SK-N-SH (cell line): ENCODE results near the gene NFKB2. TPM values are rescaled to one million over a fixed set of nuclear protein-coding genes. Genes with fewer than 3 reads are reported as not detected.

Experiments
- CTCF ChIA-PET: fragments of 300-600, 350-600 bp; formaldehyde crosslinking; extraction: SDS; loops from one replicate; lab custom pipeline; 2021; lab: Yijun Ruan, JAX
- POLR2A ChIA-PET: fragments of 350-600 bp; sonication (Branson Sonifier 250); formaldehyde crosslinking; extraction: SDS; loops from one replicate; lab custom pipeline; 2020; ENCODE audit warnings: antibody characterized with exemption, inconsistent platforms; lab: Yijun Ruan, JAX
- DNase-seq: peaks from one replicate; pipeline ENCODE4 v3.0.0; 2012
- H2AFZ ChIP-seq: fragments of 200-600 bp; sonication (generic); 2 replicates; pipeline ENCODE4 v1.8.1; 2016; ENCODE audit warnings: antibody characterized with exemption, mild to moderate bottlenecking, low read depth
- H3F3A ChIP-seq: fragments of 200-600 bp; sonication (generic); replicated peaks from 2 replicates; pipeline ENCODE3; 2016; ENCODE audit warnings: antibody characterized with exemption, mild to moderate bottlenecking; ENCODE audit not compliant: insufficient read depth
- H3K27ac ChIP-seq, 2 experiments: fragments of 200-500 bp in 1 of 2; fragments of 200-600 bp in 1 of 2; sonication (Bioruptor generic) in 1 of 2; sonication (generic), shearing (Covaris generic) in 1 of 2; 2 replicates each; pipeline versions ENCODE4 v1.5.1 to v1.6.1; 2014 to 2016; ENCODE audit warnings: low read depth in 2 of 2, inconsistent platforms in 1 of 2, low read length in 1 of 2, mild to moderate bottlenecking in 1 of 2, mixed read lengths in 1 of 2
- H3K27me3 ChIP-seq: fragments of 200-600 bp; sonication (generic), shearing (Covaris generic); 2 replicates; pipeline ENCODE4 v1.6.1; 2016; ENCODE audit warnings: mixed run types; ENCODE audit not compliant: insufficient read depth
- H3K36me3 ChIP-seq, 2 experiments: fragments of 200-500 bp in 1 of 2; fragments of 200-600 bp in 1 of 2; sonication (Bioruptor generic) in 1 of 2; sonication (generic) in 1 of 2; replicated peaks in 1 of 2; 2 replicates each; pipeline versions ENCODE3 to v1.5.1; 2014 to 2016; ENCODE audit warnings: low read length in 1 of 2, mild to moderate bottlenecking in 1 of 2; ENCODE audit not compliant: insufficient read depth in 2 of 2, control insufficient read depth in 1 of 2
- H3K4me1 ChIP-seq, 2 experiments: fragments of 200-500 bp in 1 of 2; fragments of 200-600 bp in 1 of 2; sonication (Bioruptor generic) in 1 of 2; sonication (generic), shearing (Covaris generic) in 1 of 2; 2 replicates each; pipeline versions ENCODE4 v1.5.1 to v1.6.1; 2014 to 2016; ENCODE audit warnings: low read depth in 1 of 2, low read length in 1 of 2, mixed run types in 1 of 2; ENCODE audit not compliant: insufficient read depth in 2 of 2, control insufficient read depth in 1 of 2
- H3K4me2 ChIP-seq: fragments of 200-600 bp; sonication (generic), shearing (Covaris generic); 2 replicates; pipeline ENCODE4 v1.6.1; 2017; ENCODE audit warnings: mixed run types
- H3K4me3 ChIP-seq, 2 experiments: fragments of 200-500 bp in 1 of 2; fragments of 200-600 bp in 1 of 2; sonication (Bioruptor generic) in 1 of 2; sonication (generic), shearing (Covaris generic) in 1 of 2; 2 replicates each; pipeline versions ENCODE4 v1.5.1 to v1.8.1; 2014 to 2016; ENCODE audit warnings: low read depth in 2 of 2, inconsistent platforms in 1 of 2, low read length in 1 of 2, mild to moderate bottlenecking in 1 of 2, mixed read lengths in 1 of 2, moderate library complexity in 1 of 2
- H3K79me2 ChIP-seq: fragments of 200-600 bp; sonication (generic); 2 replicates; pipeline ENCODE4 v1.8.1; 2017; ENCODE audit warnings: mild to moderate bottlenecking; ENCODE audit not compliant: insufficient read depth
- H3K9ac ChIP-seq: fragments of 200-600 bp; sonication (generic); 2 replicates; pipeline ENCODE4 v1.6.1; 2017; ENCODE audit warnings: mixed run types
- H3K9me2 ChIP-seq: fragments of 200-600 bp; sonication (generic); 2 replicates; pipeline ENCODE4 v1.6.1; 2017; ENCODE audit warnings: mixed run types
- H3K9me3 ChIP-seq: fragments of 200-600 bp; sonication (generic); 2 replicates; pipeline ENCODE4 v1.6.1; 2017; ENCODE audit warnings: mixed run types, mild to moderate bottlenecking, moderate library complexity
- H4K20me1 ChIP-seq: fragments of 200-600 bp; sonication (generic); 2 replicates; pipeline ENCODE4 v1.6.1; 2017; ENCODE audit warnings: mild to moderate bottlenecking, mixed run types; ENCODE audit not compliant: insufficient read depth
- CHD2 ChIP-seq: fragments of 150-350 bp; IDR thresholded peaks from 2 replicates; pipeline ENCODE4 v1.6.1; 2018; ENCODE audit warnings: low read length; ENCODE audit not compliant: partially characterized antibody
- ELF1 ChIP-seq: IDR thresholded peaks from 2 replicates; pipeline ENCODE4 v1.4.0; 2012
- EP300 ChIP-seq, 2 experiments: IDR thresholded peaks; 2 replicates each; pipeline versions ENCODE4 v1.4.0 to v1.6.1; 2012; ENCODE audit warnings: borderline replicate concordance in 1 of 2, low read depth in 1 of 2, low read length in 1 of 2
- FOSL2 ChIP-seq: IDR thresholded peaks from 2 replicates; pipeline ENCODE4 v1.4.0; 2012; ENCODE audit warnings: low read depth, mild to moderate bottlenecking, moderate library complexity, borderline replicate concordance
- FOXJ3 ChIP-seq: sonication (generic); formaldehyde crosslinking; IDR thresholded peaks from 2 replicates; pipeline ENCODE4 v1.5.1; 2020; ENCODE audit warnings: mild to moderate bottlenecking, missing genetic modification reagents
- GABPA ChIP-seq: IDR thresholded peaks from 2 replicates; pipeline ENCODE4 v1.4.0; 2012; ENCODE audit warnings: low read depth, mild to moderate bottlenecking
- GATA2 ChIP-seq: sonication (generic); formaldehyde crosslinking; IDR thresholded peaks from 2 replicates; pipeline ENCODE4 v1.5.0; 2020; ENCODE audit warnings: mild to moderate bottlenecking, missing genetic modification reagents
- MEF2A ChIP-seq: IDR thresholded peaks from 2 replicates; pipeline ENCODE4 v1.4.0; 2012; ENCODE audit warnings: low read depth, borderline replicate concordance
- MXI1 ChIP-seq: IDR thresholded peaks from 2 replicates; pipeline ENCODE4 v1.6.1; 2012; ENCODE audit warnings: mild to moderate bottlenecking, low read depth, low read length, improper control_type of control experiment
- NFIC ChIP-seq: IDR thresholded peaks from 2 replicates; pipeline ENCODE4 v1.4.0; 2012; ENCODE audit warnings: borderline replicate concordance
- POLR2AphosphoS5 ChIP-seq: IDR thresholded peaks from 2 replicates; pipeline ENCODE4 v1.6.1; 2012; ENCODE audit warnings: low read depth, low read length
- RXRA ChIP-seq: IDR thresholded peaks from 2 replicates; pipeline ENCODE4 v1.4.0; 2012; ENCODE audit warnings: low read depth, mild to moderate bottlenecking, borderline replicate concordance
- SMC3 ChIP-seq: IDR thresholded peaks from 2 replicates; pipeline ENCODE4 v1.6.1; 2012; ENCODE audit warnings: low read depth, low read length, improper control_type of control experiment
- TEAD4 ChIP-seq: IDR thresholded peaks from 2 replicates; pipeline ENCODE4 v1.4.0; 2012; ENCODE audit warnings: mild to moderate bottlenecking, borderline replicate concordance; ENCODE audit not compliant: insufficient read depth
- YY1 ChIP-seq: IDR thresholded peaks from 2 replicates; pipeline ENCODE4 v1.4.0; 2012; ENCODE audit warnings: low read depth, mild to moderate bottlenecking
- WGBS: methylation state at CpG from one replicate; pipeline ENCODE4 v1.1.6; 2017; ENCODE audit warnings: low lambda C conversion rate; 5-methylcytosine and 5-hydroxymethylcytosine counted together
- polyA plus RNA-seq, 3 experiments: library from polyadenylated mRNA; depleted of rRNA; stranded (reverse); fragments of >200 nt; gene quantifications; 2 replicates each; pipeline ENCODE4 v1.2.3, GENCODE V29; 2012
- TF ChIP-seq, protein P1 (sequence below): fragments of 150-350 bp; IDR thresholded peaks from 2 replicates; pipeline ENCODE4 v1.6.1; 2016; ENCODE audit warnings: mild to moderate bottlenecking, low read depth, low read length
- TF ChIP-seq, protein P2 (sequence below): IDR thresholded peaks from 2 replicates; pipeline ENCODE4 v1.6.1; 2012; ENCODE audit warnings: mild to moderate bottlenecking, low read depth, low read length, moderate library complexity
- TF ChIP-seq, protein P3 (sequence below): fragments of 150-350 bp; IDR thresholded peaks from 2 replicates; pipeline ENCODE4 v1.6.1; 2017; ENCODE audit warnings: antibody characterized with exemption, low read length, low read depth, borderline replicate concordance
- TF ChIP-seq, protein P4 (sequence below): IDR thresholded peaks from 2 replicates; pipeline ENCODE4 v1.4.0; 2012; ENCODE audit warnings: low read depth
- TF ChIP-seq, protein P5 (sequence below): IDR thresholded peaks from 2 replicates; pipeline ENCODE4; 2012
- TF ChIP-seq, protein P6 (sequence below): IDR thresholded peaks from 2 replicates; pipeline ENCODE4 v1.4.0; 2012; ENCODE audit warnings: low read depth, borderline replicate concordance

Gene NFKB2
- polyA plus RNA-seq, 1 of the 3 experiments (the other 2 are of a cell fraction), result 26.6 TPM

DNA sequence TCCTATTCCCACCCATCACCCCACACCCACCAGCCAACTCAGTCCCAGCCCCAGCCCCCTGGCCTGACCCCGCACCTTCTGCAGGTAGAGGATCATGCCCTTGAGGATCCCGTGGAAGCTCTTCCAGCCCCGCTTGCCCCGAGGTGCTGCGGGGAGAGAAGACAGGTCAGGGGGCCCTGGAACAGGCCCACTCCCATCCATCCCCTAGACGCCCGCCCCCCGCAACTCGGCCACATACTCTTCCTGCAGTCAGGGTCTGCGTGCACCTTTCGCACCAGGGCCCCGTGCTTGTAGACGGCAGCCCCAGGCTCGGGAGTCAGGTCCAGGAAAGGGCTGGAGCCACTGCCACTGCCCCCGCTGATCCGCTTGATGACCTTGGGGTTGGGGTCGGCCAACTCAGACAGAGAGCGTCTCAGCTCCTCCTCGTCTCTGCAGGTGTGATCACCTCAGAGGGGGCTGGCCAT, 9.6 kb downstream of the NFKB2 start (continued):
- TF ChIP-seq, protein P1, sequence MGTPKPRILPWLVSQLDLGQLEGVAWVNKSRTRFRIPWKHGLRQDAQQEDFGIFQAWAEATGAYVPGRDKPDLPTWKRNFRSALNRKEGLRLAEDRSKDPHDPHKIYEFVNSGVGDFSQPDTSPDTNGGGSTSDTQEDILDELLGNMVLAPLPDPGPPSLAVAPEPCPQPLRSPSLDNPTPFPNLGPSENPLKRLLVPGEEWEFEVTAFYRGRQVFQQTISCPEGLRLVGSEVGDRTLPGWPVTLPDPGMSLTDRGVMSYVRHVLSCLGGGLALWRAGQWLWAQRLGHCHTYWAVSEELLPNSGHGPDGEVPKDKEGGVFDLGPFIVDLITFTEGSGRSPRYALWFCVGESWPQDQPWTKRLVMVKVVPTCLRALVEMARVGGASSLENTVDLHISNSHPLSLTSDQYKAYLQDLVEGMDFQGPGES, result no peak
- TF ChIP-seq ELF1 (no peak), YY1 (no peak), TEAD4 (no peak), FOSL2 (no peak), MEF2A (no peak), RXRA (no peak), SMC3 (no peak), NFIC (no peak)
- TF ChIP-seq, protein P2, sequence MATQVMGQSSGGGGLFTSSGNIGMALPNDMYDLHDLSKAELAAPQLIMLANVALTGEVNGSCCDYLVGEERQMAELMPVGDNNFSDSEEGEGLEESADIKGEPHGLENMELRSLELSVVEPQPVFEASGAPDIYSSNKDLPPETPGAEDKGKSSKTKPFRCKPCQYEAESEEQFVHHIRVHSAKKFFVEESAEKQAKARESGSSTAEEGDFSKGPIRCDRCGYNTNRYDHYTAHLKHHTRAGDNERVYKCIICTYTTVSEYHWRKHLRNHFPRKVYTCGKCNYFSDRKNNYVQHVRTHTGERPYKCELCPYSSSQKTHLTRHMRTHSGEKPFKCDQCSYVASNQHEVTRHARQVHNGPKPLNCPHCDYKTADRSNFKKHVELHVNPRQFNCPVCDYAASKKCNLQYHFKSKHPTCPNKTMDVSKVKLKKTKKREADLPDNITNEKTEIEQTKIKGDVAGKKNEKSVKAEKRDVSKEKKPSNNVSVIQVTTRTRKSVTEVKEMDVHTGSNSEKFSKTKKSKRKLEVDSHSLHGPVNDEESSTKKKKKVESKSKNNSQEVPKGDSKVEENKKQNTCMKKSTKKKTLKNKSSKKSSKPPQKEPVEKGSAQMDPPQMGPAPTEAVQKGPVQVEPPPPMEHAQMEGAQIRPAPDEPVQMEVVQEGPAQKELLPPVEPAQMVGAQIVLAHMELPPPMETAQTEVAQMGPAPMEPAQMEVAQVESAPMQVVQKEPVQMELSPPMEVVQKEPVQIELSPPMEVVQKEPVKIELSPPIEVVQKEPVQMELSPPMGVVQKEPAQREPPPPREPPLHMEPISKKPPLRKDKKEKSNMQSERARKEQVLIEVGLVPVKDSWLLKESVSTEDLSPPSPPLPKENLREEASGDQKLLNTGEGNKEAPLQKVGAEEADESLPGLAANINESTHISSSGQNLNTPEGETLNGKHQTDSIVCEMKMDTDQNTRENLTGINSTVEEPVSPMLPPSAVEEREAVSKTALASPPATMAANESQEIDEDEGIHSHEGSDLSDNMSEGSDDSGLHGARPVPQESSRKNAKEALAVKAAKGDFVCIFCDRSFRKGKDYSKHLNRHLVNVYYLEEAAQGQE, result no peak
- TF ChIP-seq, all 33 proteins: peak for 0

DNA sequence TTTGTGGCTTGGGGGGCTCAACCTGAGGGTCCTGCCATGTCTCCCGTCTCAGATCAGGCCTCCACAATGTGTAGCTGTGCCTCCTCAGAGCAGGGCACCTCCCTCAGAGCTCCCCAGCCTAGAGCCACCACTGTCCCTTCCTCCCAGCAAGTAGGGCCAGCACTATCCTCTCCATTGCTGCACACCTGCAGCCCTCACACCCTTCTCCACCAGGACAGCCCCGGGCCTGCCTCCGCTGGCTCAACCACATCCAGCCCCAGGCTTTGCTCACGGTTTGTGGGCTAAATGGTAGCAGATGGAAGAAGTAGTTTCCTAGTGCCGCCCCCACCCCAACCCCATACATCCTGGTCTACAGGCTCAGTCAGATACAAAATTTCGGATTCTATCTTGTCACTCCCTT, 10.1 kb downstream of the NFKB2 start:
- Histone ChIP-seq H2AFZ (no peak overlapping the region), H3K4me3 (no peak overlapping the region), H3K4me2 (no peak overlapping the region), H3K79me2 (no peaks in the 10 kb centered on the region), H3K27me3 (no peaks in the 10 kb centered on the region), H3K9me2 (no peaks in the 10 kb centered on the region), H3K27ac (no peak overlapping the region), H4K20me1 (no peaks in the 10 kb centered on the region), H3K9ac (no peak overlapping the region), H3K9me3 (no peaks in the 10 kb centered on the region), H3F3A (no peaks in the 10 kb centered on the region), H3K36me3 (no peaks in the 10 kb centered on the region), H3K4me1 (peaks cover 0 to 17% of the 10 kb centered on the region in 2 experiments; a peak in 1 of 4 replicates)
- ChIA-PET POLR2A (interaction anchor here (1.0 kb wide), 1 partner anchor 15 kb away, joined by 3 read pairs; the partner anchor contains the start of gene FBXL15), CTCF (interaction anchor here (1.2 to 16.5 kb wide), 9 partner anchors 12 to 178 kb away, joined by 3 to 359 read pairs (median 11); partner anchors contain the start of genes FBXL15, NFKB2 and PSD)
- WGBS, result 70% methylated on average over 4 of the region's 6 CpGs
- DNase-seq, result no peak
- TF ChIP-seq, protein P3, sequence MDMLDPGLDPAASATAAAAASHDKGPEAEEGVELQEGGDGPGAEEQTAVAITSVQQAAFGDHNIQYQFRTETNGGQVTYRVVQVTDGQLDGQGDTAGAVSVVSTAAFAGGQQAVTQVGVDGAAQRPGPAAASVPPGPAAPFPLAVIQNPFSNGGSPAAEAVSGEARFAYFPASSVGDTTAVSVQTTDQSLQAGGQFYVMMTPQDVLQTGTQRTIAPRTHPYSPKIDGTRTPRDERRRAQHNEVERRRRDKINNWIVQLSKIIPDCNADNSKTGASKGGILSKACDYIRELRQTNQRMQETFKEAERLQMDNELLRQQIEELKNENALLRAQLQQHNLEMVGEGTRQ, result no peak
- TF ChIP-seq GABPA (no peak), POLR2AphosphoS5 (no peak), FOXJ3 (CRISPR knock-in tag) (no peak), MXI1 (no peak), EP300 (IDR thresholded peaks at IDR 0.05; ENCODE audit: borderline replicate concordance in 1 of 2, low read depth in 1 of 2, low read length in 1 of 2) (no peak), GATA2 (CRISPR knock-in tag) (no peak), YY1 (no peak), CHD2 (no peak)
- TF ChIP-seq, protein P4, sequence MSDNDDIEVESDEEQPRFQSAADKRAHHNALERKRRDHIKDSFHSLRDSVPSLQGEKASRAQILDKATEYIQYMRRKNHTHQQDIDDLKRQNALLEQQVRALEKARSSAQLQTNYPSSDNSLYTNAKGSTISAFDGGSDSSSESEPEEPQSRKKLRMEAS, result no peak
- TF ChIP-seq, protein P1, result no peak
- TF ChIP-seq, protein P5, sequence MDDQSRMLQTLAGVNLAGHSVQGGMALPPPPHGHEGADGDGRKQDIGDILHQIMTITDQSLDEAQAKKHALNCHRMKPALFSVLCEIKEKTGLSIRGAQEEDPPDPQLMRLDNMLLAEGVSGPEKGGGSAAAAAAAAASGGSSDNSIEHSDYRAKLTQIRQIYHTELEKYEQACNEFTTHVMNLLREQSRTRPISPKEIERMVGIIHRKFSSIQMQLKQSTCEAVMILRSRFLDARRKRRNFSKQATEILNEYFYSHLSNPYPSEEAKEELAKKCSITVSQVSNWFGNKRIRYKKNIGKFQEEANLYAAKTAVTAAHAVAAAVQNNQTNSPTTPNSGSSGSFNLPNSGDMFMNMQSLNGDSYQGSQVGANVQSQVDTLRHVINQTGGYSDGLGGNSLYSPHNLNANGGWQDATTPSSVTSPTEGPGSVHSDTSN, result no peak
- TF ChIP-seq, protein P6, sequence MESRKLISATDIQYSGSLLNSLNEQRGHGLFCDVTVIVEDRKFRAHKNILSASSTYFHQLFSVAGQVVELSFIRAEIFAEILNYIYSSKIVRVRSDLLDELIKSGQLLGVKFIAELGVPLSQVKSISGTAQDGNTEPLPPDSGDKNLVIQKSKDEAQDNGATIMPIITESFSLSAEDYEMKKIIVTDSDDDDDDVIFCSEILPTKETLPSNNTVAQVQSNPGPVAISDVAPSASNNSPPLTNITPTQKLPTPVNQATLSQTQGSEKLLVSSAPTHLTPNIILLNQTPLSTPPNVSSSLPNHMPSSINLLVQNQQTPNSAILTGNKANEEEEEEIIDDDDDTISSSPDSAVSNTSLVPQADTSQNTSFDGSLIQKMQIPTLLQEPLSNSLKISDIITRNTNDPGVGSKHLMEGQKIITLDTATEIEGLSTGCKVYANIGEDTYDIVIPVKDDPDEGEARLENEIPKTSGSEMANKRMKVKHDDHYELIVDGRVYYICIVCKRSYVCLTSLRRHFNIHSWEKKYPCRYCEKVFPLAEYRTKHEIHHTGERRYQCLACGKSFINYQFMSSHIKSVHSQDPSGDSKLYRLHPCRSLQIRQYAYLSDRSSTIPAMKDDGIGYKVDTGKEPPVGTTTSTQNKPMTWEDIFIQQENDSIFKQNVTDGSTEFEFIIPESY, result no peak
